Muscle of arm (tissue), 12 donors: Measurements from ENCODE around the gene TRMT61B. TPM values are rescaled to one million over a fixed set of nuclear protein-coding genes. Genes with fewer than 3 reads are reported as not detected.

Source experiments
- polyA plus RNA-seq, 12 donors: library from polyadenylated mRNA; unstranded; fragments of 120-200 nt; gene quantifications; one replicate each; pipeline ENCODE4 v1.2.1, GENCODE V29; 2013; ENCODE audit not compliant: insufficient read length in 12 of 12

The TRMT61B gene
- polyA plus RNA-seq, 12 donors = 9.6 to 23.2 (median 13.8) TPM; not detected in 1

Other genes starting within 250 kb of the TRMT61B start
- 1,000 to 10,000 TPM in 1 of 12 donors, 100 to 1,000 TPM in 11; 116 to 2,662 (median 205) TPM for gene PPP1CB, start 118.5 kb downstream of the TRMT61B start, polyA plus RNA-seq
- gene SPDYA, start 59.5 kb downstream of the TRMT61B start, polyA plus RNA-seq = 1 to 10 TPM in 6 of 12 donors, under 1 TPM in 4, not detected in 2; 0.36 to 3.2 (median 1.1) TPM
- gene WDR43, start 24.4 kb upstream of the TRMT61B start, polyA plus RNA-seq = 10 to 100 TPM in 11 of 12 donors, not detected in 1; 21.3 to 50.5 (median 33.3) TPM
- 1 to 10 TPM in 4 of 12 donors, under 1 TPM in 6, not detected in 2; 0.40 to 2.9 (median 0.90) TPM for gene TOGARAM2, start 111.0 kb upstream of the TRMT61B start, polyA plus RNA-seq
- under 1 TPM in 10 of 12 donors, not detected in 2; 0.04 to 0.53 (median 0.16) TPM for gene PCARE, start 204.2 kb upstream of the TRMT61B start, polyA plus RNA-seq
- 10 to 100 TPM in 10 of 12 donors, 1 to 10 TPM in 1, not detected in 1; 8.7 to 24.5 (median 16.8) TPM for gene CLIP4, start 245.1 kb upstream of the TRMT61B start, polyA plus RNA-seq